Hematopoietic multipotent progenitor cell treated with erythropoietin and hydrocortisone succinate and interleukin-3 and kit ligand, for 8 days (in vitro differentiated cells): ENCODE data around the gene PUS3.
"Not testable (repeated sequence)": the region's sequence is repeated elsewhere in the genome, so short reads cannot be mapped to it uniquely, and the experiment has no call there.

Source experiments
- DNase-seq: peaks from one replicate; pipeline ENCODE4 v3.0.0-alpha.2; 2015

Gene PUS3

GRCh38 chr11:125914601-125915000 lies 11.6 kb upstream of the PUS3 start:
- DNase-seq, result not testable (repeated sequence)

- no peak for DNase-seq
These were observed 7.3 kb upstream of the PUS3 start for GRCh38 chr11:125910226-125910849.

DNA sequence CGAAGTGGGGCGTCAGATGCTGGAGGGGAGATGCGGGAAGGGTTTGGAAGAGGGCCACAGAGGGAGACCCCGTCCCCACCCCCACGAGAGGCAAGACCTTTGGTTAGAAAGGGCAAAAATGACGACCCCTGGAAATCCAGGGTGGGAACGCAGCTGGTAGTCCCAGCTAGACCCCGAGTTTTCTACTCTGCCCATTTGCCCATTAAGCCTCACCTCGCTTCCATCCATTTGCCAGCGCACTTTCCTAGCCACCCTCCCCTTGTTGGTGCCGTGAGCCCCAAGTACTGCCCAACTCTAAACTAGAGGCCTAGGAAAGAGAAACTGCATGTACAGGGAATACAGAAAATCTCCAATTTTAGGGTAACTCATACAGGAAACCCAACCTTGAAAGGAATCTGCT lies 1.7 kb upstream of the PUS3 start:
- DNase-seq, result no peak

- no peak for DNase-seq
These were observed 979 bp upstream of the PUS3 start, which contains the start of gene DDX25 for GRCh38 chr11:125903711-125904659. Gene DDX25, plus strand, starts transcription at chr11:125904508. Its CDS starts 10 bp downstream, at chr11:125904518.

DNA sequence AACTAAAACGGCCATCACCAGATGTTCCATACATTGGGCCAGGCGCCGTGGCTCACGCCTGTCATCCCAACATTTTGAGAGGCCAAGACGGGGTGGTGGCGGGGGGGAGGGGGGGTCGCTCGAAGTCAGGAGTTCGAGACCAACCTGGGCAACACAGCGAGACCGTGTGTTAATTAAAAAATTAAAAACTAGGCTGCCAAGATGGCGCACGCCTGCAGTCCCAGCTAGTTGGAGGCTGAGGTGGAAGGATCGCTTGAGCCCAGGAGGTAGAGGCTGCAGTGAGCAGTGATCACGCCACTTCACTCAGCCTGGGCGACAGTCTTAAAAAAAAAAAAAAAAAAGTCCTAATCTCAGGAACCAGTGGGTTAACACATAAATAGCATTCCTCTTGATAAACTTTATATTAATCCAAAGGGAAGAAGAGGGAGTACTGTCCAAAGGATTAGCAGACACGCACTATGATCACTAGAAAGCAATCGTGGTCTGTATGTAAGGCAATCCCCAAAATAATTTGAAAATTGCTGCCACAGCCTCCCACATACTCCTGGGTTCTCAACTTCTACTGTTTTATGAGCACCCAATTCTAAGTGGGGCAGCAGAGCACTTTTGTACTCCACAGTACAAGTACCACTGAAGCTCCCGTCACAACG lies 604 bp downstream of the PUS3 start:
- DNase-seq, result no peak

GRCh38 chr11:125901872-125902271 lies 1.1 kb downstream of the PUS3 start:
- no peak for DNase-seq

DNA sequence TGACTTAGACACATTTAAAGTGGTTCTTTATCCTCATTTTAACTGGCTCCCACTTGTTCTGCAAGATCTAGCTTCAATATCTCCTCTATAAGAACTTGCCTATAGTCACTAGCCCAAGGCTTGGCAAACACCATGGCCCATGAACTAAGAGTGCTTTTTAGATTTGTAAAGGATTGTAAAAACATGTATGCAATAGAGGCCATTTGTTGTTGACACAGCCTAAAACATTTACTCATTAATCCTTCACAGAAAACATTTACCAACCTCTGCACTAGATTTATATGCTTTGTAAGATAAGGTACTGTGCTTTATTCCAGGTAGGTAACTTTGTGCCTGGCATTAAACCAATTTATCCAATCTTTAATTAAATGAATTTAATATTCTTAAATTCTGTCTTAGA lies 10.0 kb downstream of the PUS3 start:
- no peak for DNase-seq

- no peak for DNase-seq
These were observed 10.9 kb downstream of the PUS3 start for GRCh38 chr11:125892071-125892470.

DNA sequence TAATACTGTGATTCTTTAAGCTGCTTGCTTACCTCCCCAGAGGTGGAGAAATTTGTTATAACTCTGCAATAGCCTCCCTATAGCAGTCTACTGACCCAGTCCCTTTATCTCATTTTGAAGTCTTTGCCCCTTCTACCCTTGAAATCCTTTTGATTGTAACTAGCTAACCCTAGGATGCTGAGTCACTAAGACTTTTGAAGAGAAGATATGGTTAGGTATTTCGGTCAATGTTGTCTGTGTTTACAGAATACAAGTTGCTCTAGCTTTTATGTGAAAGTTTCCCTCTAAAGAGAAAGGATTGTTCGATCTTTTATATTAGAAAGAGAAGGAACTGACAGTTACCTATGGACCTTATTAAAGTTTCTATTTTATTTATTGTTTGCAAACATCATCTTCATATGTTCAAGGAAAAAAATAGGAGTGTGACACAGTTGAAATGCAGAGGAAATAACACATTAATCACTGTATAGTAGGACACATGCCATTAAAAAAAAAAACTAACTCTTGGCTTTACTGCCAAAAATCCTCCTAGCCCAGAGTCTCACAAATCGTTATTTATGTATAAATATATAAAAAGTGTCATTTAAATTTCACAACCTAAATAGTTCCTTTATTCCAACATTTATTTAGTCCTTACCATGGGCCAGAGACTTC lies 12.4 kb downstream of the PUS3 start:
- DNase-seq, result peak; percentile 6

DNA sequence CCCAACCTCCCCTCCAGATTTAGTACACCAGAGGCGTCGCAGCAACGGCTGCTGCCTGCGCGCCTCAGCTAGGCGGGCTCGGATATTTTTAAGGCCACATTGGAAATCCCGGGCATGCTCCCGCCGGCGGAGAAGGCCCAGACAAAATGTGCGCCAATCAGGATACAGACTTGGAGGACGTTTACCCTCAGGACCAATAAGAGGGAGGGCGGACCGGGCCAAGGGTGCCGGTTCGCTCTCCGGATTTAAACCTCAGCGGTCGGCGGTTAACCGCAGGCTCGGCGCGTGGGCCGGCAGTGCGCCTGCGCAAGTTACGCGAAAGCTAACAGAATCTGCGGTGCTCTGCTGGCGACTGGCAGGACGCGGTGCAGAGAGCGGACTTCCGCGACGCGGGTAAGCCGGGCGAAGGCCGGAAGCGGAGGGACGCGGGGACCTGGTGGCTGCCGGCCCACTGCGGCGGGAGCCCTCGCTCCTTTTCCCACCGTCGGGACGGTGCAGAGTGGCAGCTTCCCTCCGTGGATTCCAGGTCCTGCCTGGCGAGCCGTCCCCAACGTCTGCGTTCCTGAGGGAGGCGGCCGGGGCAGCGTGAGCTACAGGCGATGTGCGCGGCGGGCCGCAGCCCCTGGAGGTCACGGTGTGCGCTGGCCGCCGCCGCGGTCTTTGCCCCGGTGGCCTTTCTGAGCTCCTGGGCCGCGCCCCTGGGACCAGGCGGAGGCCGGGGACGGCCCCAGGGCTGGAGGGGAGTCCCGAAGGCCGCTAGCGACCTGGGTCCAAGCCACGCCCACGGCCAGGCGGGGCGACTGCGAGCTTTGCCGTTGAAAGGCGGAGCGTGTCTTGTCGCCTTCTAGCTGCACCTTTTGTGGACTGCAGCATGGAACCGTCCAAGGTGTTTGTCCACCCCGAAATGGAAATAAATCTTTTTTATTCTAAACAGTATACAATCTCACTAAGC lies 15.4 kb downstream of the PUS3 start, which contains the start of gene HYLS1:
HYLS1 (plus strand) TSS at position 296 of the 952 bp plus-strand sequence. CDS start 11,701 bp downstream, outside the sequence.
- DNase-seq, result peak; percentile 91

DNA sequence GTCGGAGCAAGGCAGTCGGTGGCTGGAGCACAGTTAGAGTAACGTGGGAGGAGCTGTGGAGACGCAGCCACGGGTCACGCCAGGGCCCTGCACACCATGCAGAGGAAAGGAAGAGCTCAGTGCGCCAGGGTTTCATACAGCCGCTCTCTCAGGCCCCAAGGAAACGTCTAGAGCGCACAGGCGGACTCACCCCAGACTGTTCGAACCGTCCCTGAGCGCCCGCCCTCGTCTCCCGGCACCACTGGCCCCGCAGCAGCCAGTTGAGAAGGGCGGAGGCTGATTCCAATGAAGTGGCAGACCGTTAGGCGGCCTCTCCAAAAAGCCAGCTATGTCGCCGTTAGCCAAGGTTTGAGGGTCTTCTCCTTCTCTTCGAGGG lies 16.0 kb downstream of the PUS3 start:
- peak; percentile 25 for DNase-seq

DNA sequence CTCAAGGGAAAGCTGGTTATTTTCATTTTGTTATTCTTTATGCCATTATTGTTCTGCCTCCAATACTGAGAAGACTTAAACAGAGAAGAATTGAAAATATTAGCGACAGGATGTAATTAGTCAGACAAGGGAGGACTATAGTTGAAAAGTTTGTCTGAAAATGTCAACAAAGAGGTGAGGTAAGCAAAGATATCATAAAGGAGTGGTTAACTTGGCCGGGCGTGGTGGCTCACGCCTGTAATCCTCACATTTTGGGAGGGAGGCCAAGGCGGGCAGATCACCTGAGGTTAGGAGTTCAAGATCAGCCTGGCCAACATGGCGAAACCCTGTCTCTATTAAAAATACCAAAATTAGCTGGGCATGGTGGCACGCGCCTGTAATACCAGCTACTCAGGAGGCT lies 19.6 kb downstream of the PUS3 start:
- DNase-seq, result no peak

GRCh38 chr11:125881291-125881690 lies 21.7 kb downstream of the PUS3 start:
- no peak for DNase-seq

DNA sequence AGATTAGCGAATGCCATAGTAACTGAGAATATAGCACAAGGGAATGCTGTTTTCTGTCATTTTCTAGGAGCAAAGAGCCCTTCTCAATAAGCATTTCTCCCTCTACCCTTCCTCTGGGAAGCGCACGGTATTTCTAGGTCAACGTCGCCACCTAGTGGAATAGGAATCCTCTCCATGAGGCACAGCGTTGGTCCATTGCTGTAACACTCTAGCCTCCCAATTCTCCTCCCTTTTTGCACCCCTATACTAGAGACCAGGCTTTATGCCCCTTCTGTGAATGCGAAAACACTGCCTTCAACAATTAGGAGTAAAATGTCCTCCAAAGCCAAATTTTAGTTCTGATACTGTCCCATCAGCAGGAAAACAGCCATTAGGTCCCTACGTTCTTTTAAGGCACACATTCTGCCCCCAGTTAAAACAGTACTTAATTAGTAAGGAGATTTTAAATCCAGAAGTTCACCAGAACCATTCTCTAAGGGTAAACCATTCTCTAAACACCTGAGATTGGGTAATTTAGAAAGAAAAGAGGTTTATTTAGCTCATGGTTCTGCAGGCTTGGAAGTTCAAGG lies 28.4 kb downstream of the PUS3 start:
- peak; percentile 71 for DNase-seq

DNA sequence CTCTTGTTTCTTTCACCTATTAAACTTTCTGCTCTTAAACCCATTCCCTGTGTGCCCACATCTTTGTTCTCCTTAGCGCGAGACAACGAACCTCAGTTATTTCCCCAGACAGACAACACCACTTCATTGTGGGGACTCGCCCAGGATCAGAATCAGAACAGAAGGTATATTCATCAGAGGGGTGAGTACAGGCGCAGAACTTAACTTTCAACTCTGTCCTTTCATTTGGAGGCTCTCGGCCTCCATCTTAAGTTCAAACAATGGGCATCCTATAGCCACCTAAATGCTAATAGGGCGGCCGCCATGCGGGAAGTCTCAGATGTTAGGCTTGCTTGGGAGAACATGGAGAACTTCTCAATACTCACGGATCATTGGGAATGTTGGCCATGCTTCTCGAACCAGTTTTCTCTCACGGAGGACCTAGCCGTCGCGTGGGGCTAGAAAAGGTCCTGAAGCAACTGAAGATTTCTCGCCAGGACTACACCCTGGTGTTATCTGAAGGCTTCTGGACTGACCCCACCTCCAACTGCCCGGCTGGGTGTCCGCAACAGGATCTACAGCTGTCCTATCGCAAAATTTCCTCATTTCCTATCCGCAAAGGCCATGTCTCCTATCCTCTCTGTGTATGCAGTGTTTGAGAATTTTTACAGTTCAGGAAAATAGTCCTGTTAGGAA lies 29.0 kb downstream of the PUS3 start:
- no peak for DNase-seq

DNA sequence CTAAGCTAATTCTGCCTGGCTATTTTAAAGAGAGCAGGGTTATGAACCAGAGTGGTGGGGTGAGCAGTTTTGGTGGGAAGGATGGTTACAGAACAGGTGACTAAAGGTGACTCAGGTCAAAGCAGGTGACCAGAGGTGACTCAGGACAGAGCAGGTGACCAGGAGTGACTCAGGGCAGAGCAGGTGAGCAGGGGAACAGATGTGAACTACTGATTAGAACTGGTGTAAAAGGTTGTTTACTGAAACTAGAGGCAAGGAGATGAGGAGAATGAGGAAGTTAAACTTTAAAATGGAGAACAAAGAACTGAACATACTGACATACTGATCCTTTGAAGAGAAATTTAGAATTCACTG lies 30.9 kb downstream of the PUS3 start:
- DNase-seq, result no peak

GRCh38 chr11:125871391-125872137 lies 31.4 kb downstream of the PUS3 start:
- peak; percentile 56 for DNase-seq

DNA sequence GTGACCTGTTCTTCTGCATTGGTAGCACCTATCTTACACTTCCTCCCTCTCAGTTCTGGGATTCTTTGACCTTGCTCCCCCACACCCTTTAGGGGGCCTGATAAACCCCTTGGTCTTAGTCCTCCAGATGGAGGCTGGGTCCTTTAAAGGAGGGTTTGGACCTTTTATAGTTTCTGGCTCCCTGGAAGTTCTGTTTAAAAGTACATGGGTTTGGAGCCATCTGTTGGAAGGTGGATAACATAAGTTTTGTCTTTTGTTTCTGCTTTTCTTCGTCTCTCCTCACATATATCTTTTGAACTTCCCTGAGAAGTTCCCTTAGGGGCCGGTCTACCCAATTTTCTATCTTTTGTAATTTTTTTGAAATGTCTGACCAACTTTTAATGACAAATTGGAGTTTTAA lies 33.5 kb downstream of the PUS3 start:
- no peak for DNase-seq

DNA sequence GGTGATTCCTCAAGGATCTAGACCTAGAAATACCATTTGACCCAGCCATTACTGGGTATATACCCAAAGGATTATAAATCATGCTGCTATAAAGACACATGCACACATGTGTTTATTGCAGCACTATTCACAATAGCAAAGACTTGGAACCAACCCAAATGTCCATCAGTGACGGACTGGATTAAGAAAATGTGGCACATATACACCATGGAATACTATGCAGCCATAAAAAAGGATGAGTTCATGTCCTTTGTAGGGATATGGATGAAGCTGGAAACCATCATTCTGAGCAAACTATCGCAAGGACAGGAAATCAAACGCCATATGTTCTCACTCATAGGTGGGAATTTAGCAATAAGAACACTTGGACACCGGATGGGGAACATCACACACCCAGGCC lies 37.7 kb downstream of the PUS3 start:
- not testable (repeated sequence) for DNase-seq

GRCh38 chr11:125862786-125863185 lies 40.2 kb downstream of the PUS3 start:
- not testable (repeated sequence) for DNase-seq
